Measurements from ENCODE around the gene SLC11A2. TPM values are rescaled to one million over a fixed set of nuclear protein-coding genes. Genes with fewer than 3 reads are reported as not detected.

SLC11A2 gene
- total and polyA plus RNA-seq, 2 of the 8 experiments (the other 6 are each of a cell fraction or from before 2014, with no cell fraction given), result 55.0 to 61.5 TPM

DNA sequence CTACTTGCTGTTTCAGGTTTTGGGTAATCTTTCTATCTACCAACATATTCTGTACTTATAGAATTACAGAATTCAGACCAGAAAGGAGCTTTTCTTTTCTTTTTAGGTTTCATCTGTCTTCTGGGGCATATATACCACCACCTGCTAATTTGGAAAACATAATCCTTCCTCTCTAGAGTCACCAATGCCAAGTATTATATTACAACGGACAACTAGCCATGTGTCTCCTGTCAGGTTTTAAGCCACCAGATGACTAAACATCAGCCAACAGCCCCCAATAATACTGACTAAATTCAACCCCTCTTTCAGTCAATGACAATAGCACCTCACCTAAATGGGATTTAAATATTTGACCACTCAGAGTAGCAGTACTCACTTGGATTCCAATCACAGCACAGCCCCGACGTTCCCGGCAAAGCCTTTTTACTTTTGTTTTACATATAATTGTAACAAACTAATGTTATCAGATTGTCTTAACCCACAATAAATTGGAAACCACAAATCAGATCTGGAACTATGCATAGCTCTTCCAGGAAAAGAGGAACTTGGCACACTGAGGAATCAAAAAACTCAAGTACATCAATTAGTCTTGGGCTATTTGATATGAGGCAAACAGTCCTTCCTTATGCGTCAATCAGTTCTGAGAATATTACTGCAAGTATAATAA lies 13.5 kb downstream of the SLC11A2 start:
- TF ChIP-seq GTF2F1 (IDR thresholded peaks at IDR 0.05; ENCODE audit: borderline replicate concordance, low read depth, low read length) (no peak), POU5F1 (IDR thresholded peaks at IDR 0.05; ENCODE audit: low read depth, low read length) (no peak), SAP30 (IDR thresholded peaks at IDR 0.05; ENCODE audit: insufficient read depth, insufficient replicate concordance, low read length) (no peak)
- no peak overlapping the region for H3K4me3 ChIP-seq (ENCODE audit: extremely low read depth in 1 of 4, insufficient read depth in 2 of 4, low read depth in 3 of 4, low read length in 4 of 4)
- ChIA-PET CTCF (ENCODE audit: partially characterized antibody) (interaction anchor here (0.9 to 1.6 kb wide), 4 partner anchors 9 to 26 kb away, joined by 3 to 7 read pairs (median 5); no protein-coding TSS in a partner anchor), POLR2A (ENCODE audit: partially characterized antibody) (interaction anchor here (0.6 to 3.3 kb wide), 4 partner anchors 13 to 146 kb away, joined by 3 to 12 read pairs (median 4); partner anchors contain the start of genes CSRNP2 and SLC11A2)
- no peak overlapping the region for H2BK120ac ChIP-seq (replicated peaks; ENCODE audit: low read depth, low read length)
- FAIRE-seq (no peak), DNase-seq (ENCODE audit: low read depth in 1 of 2, low spot score in 2 of 2) (no peak)
- no peak overlapping the region for H3K18ac ChIP-seq (ENCODE audit: extremely low read depth, low read length)
- H3K56ac ChIP-seq (replicated peaks; ENCODE audit: insufficient read length, low read depth, low read length), result no peak overlapping the region
- no peak overlapping the region for H3K4ac ChIP-seq (replicated peaks; ENCODE audit: insufficient read length, low read depth, low read length)
- H2AFZ ChIP-seq (ENCODE audit: low read length), result no peak overlapping the region
- H3K36me3 ChIP-seq (ENCODE audit: control insufficient read depth in 2 of 4, insufficient read depth in 4 of 4, low read length in 3 of 4), result peaks cover 0 to 3% (median 0%) of the 10 kb centered on the region in 4 experiments; a peak in 3 of 8 replicates
- no peaks in the 10 kb centered on the region for H3K27me3 ChIP-seq (replicated peaks in 1 of 4; ENCODE audit: control insufficient read depth in 3 of 4, extremely low read depth in 1 of 4, insufficient read depth in 3 of 4, low read length in 3 of 4)
- no peak overlapping the region for H2BK15ac ChIP-seq (ENCODE audit: low read length)
- 0 out of 2 replicates have a peak, but pooled peaks cover 2% of the 10 kb centered on the region for H3K79me1 ChIP-seq (ENCODE audit: low read depth, low read length)
- no peak overlapping the region for H3K23ac ChIP-seq (ENCODE audit: insufficient read length)
- H4K20me1 ChIP-seq (replicated peaks in 1 of 2; ENCODE audit: control insufficient read depth in 1 of 2, insufficient read depth in 2 of 2, low read length in 2 of 2), result no peaks in the 10 kb centered on the region
- no peak overlapping the region for H4K5ac ChIP-seq (ENCODE audit: insufficient read length, low read depth, low read length)
- H3K9me3 ChIP-seq (ENCODE audit: insufficient read depth in 2 of 2, low read depth in 1 of 2, low read length in 1 of 2), result no peaks in the 10 kb centered on the region
- peaks cover 0 to 63% of the 10 kb centered on the region in 2 experiments; a peak in 2 of 4 replicates for H3K79me2 ChIP-seq (ENCODE audit: control insufficient read depth in 1 of 2, insufficient read depth in 2 of 2, low read length in 2 of 2)
- H3K4me1 ChIP-seq (replicated peaks in 1 of 4; ENCODE audit: control insufficient read depth in 3 of 4, insufficient read depth in 4 of 4, low read length in 3 of 4), result peaks cover 0 to 4% (median 2%) of the 10 kb centered on the region in 4 experiments; a peak in 3 of 7 replicates
- no peak overlapping the region for H2BK20ac ChIP-seq (ENCODE audit: low read length)
- no peak overlapping the region for H3K14ac ChIP-seq (ENCODE audit: insufficient read length)
- H2AK5ac ChIP-seq (ENCODE audit: low read depth, low read length), result no peak overlapping the region
- no peak overlapping the region for H3K27ac ChIP-seq (ENCODE audit: low read depth, low read length)
- no peak overlapping the region for H3K9ac ChIP-seq (replicated peaks in 1 of 4; ENCODE audit: extremely low read depth in 1 of 4, low read depth in 3 of 4, low read length in 3 of 4)
- no peak overlapping the region for H2BK5ac ChIP-seq (ENCODE audit: low read depth, low read length)
- H4K91ac ChIP-seq (replicated peaks; ENCODE audit: insufficient read length, low read length), result no peak overlapping the region
- WGBS, 2 experiments (ENCODE audit: extremely low coverage in 1 of 2, insufficient coverage in 1 of 2, insufficient read length in 1 of 2, insufficient replicate concordance in 2 of 2, low coverage in 1 of 2, low lambda C conversion rate in 2 of 2, missing lambda C conversion rate in 1 of 2), result 95% methylated on average over 5 of the region's 5 CpGs; no CpG with 5 or more reads in 1 of the 2 experiments
- H2BK12ac ChIP-seq (ENCODE audit: low read depth, low read length), result no peak overlapping the region
- no peaks in the 10 kb centered on the region for H3K23me2 ChIP-seq (ENCODE audit: low read depth, low read length)
- no peak overlapping the region for H4K8ac ChIP-seq (ENCODE audit: extremely low read depth, insufficient read depth, low read length)
- H3K4me2 ChIP-seq (ENCODE audit: insufficient read depth in 1 of 2, low read depth in 2 of 2, low read length in 2 of 2), result no peak overlapping the region

All from H1 (cell line).